Renal pelvis (tissue), 12 donors: Measurements from ENCODE around the gene OLIG3. TPM values are rescaled to one million over a fixed set of nuclear protein-coding genes. Genes with fewer than 3 reads are reported as not detected.

Experiments
- DNase-seq: peaks from one replicate; pipeline ENCODE4 v3.0.0-alpha.2; 2013
- long read RNA-seq, 16 experiments: transcript quantifications; one replicate each; lab custom pipeline, GENCODE V29; 2026
- polyA plus RNA-seq, 3 donors: library from polyadenylated mRNA; unstranded; fragments of 120-200 nt; gene quantifications; one replicate each; pipeline ENCODE4 v1.2.1, GENCODE V29; 2013; ENCODE audit not compliant: insufficient read length in 3 of 3

Gene OLIG3
- not detected for polyA plus RNA-seq
- long read RNA-seq, donor 1 = 0 reads
- long read RNA-seq, donor 2 = 0 reads
- long read RNA-seq, donor 3 = 0 reads
- long read RNA-seq, donor 4 = 0 reads
- long read RNA-seq, donor 5 = 0 reads
- long read RNA-seq, donor 6 = 0 reads
- long read RNA-seq, donor 7 = 0 reads
- long read RNA-seq, donor 8 = 0 reads
- long read RNA-seq, donor 9 = 0 reads
- long read RNA-seq, donor 10 = 0 reads
- long read RNA-seq, donor 11 = 0 reads
- long read RNA-seq, donor 12 = 0 reads
- long read RNA-seq, donor 13 = 0 reads
- long read RNA-seq, donor 14 = 0 reads
- long read RNA-seq, donor 15 = 0 reads
- long read RNA-seq, donor 16 = 0 reads

GRCh38 chr6:137494281-137494987 is at the start of gene OLIG3:
OLIG3 (minus strand) TSS chr6:137494394; CDS start chr6:137494170, 224 bp downstream.
- DNase-seq = no peak

- DNase-seq = no peak
These were observed 48.9 kb upstream of the OLIG3 start for GRCh38 chr6:137543114-137543513.

GRCh38 chr6:137542713-137543112 is 48.5 kb upstream of the OLIG3 start:
- no peak for DNase-seq

- no peak for DNase-seq
These were observed 47.4 kb upstream of the OLIG3 start for GRCh38 chr6:137541534-137542063.

- DNase-seq = no peak
These were observed 42.0 kb upstream of the OLIG3 start for GRCh38 chr6:137536104-137536773.

GRCh38 chr6:137531376-137532092 is 37.3 kb upstream of the OLIG3 start:
- DNase-seq = no peak

GRCh38 chr6:137530404-137530803 is 36.2 kb upstream of the OLIG3 start:
- no peak for DNase-seq

GRCh38 chr6:137522831-137523230 is 28.6 kb upstream of the OLIG3 start:
- no peak for DNase-seq

- no peak for DNase-seq
These were observed 28.1 kb upstream of the OLIG3 start for GRCh38 chr6:137522198-137522798.

- DNase-seq = no peak
These were observed 26.3 kb upstream of the OLIG3 start for GRCh38 chr6:137520520-137520919.

- no peak for DNase-seq
These were observed 25.5 kb upstream of the OLIG3 start for GRCh38 chr6:137519629-137520176.

- DNase-seq = no peak
These were observed 24.3 kb upstream of the OLIG3 start for GRCh38 chr6:137518386-137518983.

GRCh38 chr6:137514418-137514817 is 20.2 kb upstream of the OLIG3 start:
- DNase-seq = no peak

GRCh38 chr6:137512757-137513605 is 18.8 kb upstream of the OLIG3 start:
- no peak for DNase-seq

GRCh38 chr6:137510923-137511322 is 16.7 kb upstream of the OLIG3 start:
- DNase-seq = no peak

- DNase-seq = no peak
These were observed 4.4 kb upstream of the OLIG3 start for GRCh38 chr6:137498481-137499190.

GRCh38 chr6:137497721-137498463 is 3.7 kb upstream of the OLIG3 start:
- DNase-seq = no peak
